Chondrocyte (in vitro differentiated cells): ENCODE measurements around the gene PPM1G. TPM values are rescaled to one million over a fixed set of nuclear protein-coding genes. Genes with fewer than 3 reads are reported as not detected.

Experiments used
- DNase-seq: peaks from one replicate; pipeline ENCODE4 v3.0.0; 2021; ENCODE audit warnings: mixed read lengths, low spot score
- H3K27ac Mint-ChIP-seq: one replicate; pipeline ENCODE4 v1.8.0; 2021; ENCODE audit warnings: mild to moderate bottlenecking, moderate library complexity, mixed read lengths; ENCODE audit not compliant: unreplicated experiment
- H3K27me3 Mint-ChIP-seq: 2 replicates; pipeline ENCODE4 v1.8.0; 2021; ENCODE audit warnings: low read depth, mixed read lengths
- H3K36me3 Mint-ChIP-seq: 2 replicates; pipeline ENCODE4 v1.8.0; 2021; ENCODE audit warnings: low read depth, mixed read lengths
- H3K4me1 Mint-ChIP-seq: 2 replicates; pipeline ENCODE4 v1.8.0; 2021; ENCODE audit warnings: low read depth, mild to moderate bottlenecking, mixed read lengths
- H3K4me3 Mint-ChIP-seq: one replicate; pipeline ENCODE4 v1.8.0; 2021; ENCODE audit warnings: mild to moderate bottlenecking, moderate library complexity, mixed read lengths; ENCODE audit not compliant: unreplicated experiment
- H3K9me3 Mint-ChIP-seq: 2 replicates; pipeline ENCODE4 v1.8.0; 2021; ENCODE audit warnings: low read depth, mixed read lengths
- CTCF ChIP-seq: fragments of 200-600 bp; sonication (generic); IDR thresholded peaks from 2 replicates; pipeline ENCODE4 v1.5.0; 2021; ENCODE audit warnings: antibody characterized with exemption, mild to moderate bottlenecking, moderate library complexity
- total RNA-seq: library from RNA; stranded (reverse); gene quantifications from 3 replicates; pipeline ENCODE4 v1.2.1, GENCODE V29; 2021

The PPM1G gene
- total RNA-seq, 1 donor from 2014 or later: 55.7 TPM

- Mint-ChIP-seq H3K9me3 (no peaks in the 10 kb centered on the region), H3K36me3 (peaks cover 25% of the 10 kb centered on the region)
Measured at GRCh38 chr2:27379836-27380625, 29.4 kb downstream of the PPM1G start.

GRCh38 chr2:27379383-27379835 lies 30.0 kb downstream of the PPM1G start:
- no peak for DNase-seq
- Mint-ChIP-seq H3K9me3 (no peaks in the 10 kb centered on the region), H3K4me1 (peaks cover 33% of the 10 kb centered on the region), H3K36me3 (peaks cover 29% of the 10 kb centered on the region), H3K27ac (peak overlapping the region; percentile 98), H3K27me3 (no peaks in the 10 kb centered on the region), H3K4me3 (peak overlapping the region; percentile 85)
- no peak for TF ChIP-seq CTCF

More at GRCh38 chr2:27379836-27380625, 29.4 kb downstream of the PPM1G start:
- no peak for TF ChIP-seq CTCF
- DNase-seq: no peak
- Mint-ChIP-seq H3K4me1 (peaks cover 33% of the 10 kb centered on the region), H3K27me3 (no peaks in the 10 kb centered on the region), H3K27ac (peak overlapping the region; percentile 98), H3K4me3 (peak overlapping the region; percentile 85)

- no peak for DNase-seq
- Mint-ChIP-seq H3K27me3 (no peaks in the 10 kb centered on the region), H3K4me1 (peaks cover 33% of the 10 kb centered on the region), H3K9me3 (no peaks in the 10 kb centered on the region), H3K4me3 (peak overlapping the region; percentile 85), H3K36me3 (peaks cover 26% of the 10 kb centered on the region), H3K27ac (peak overlapping the region; percentile 98)
- TF ChIP-seq CTCF: no peak
Measured at GRCh38 chr2:27378809-27379290, 30.5 kb downstream of the PPM1G start.

GRCh38 chr2:27378096-27378808 lies 31.1 kb downstream of the PPM1G start:
- H3K4me3 Mint-ChIP-seq: no peak overlapping the region
- H3K9me3 Mint-ChIP-seq: no peaks in the 10 kb centered on the region
- DNase-seq: no peak
- peak; percentile 59 for TF ChIP-seq CTCF
- peaks cover 35% of the 10 kb centered on the region for H3K4me1 Mint-ChIP-seq
- peak overlapping the region; percentile 22 for H3K27ac Mint-ChIP-seq
- H3K36me3 Mint-ChIP-seq: peaks cover 22% of the 10 kb centered on the region
- H3K27me3 Mint-ChIP-seq: no peaks in the 10 kb centered on the region

- Mint-ChIP-seq H3K4me1 (peaks cover 38% of the 10 kb centered on the region), H3K27ac (peak overlapping the region; percentile 55), H3K36me3 (peaks cover 25% of the 10 kb centered on the region), H3K27me3 (no peaks in the 10 kb centered on the region), H3K4me3 (no peak overlapping the region), H3K9me3 (no peaks in the 10 kb centered on the region)
- no peak for TF ChIP-seq CTCF
- DNase-seq: no peak
Measured at GRCh38 chr2:27377618-27378095, 31.7 kb downstream of the PPM1G start.
